Activated CD8-positive, alpha-beta memory T cell treated with anti-CD3 and anti-CD28 coated beads, Interleukin-2, amount 50 U/mL, for 24 hours (primary cell): ENCODE results near the gene EGR4.

Experiments used
- DNase-seq: peaks from one replicate; pipeline ENCODE4 v3.0.0-alpha.2; 2020; ENCODE audit errors: extremely low read depth

The EGR4 gene

DNA sequence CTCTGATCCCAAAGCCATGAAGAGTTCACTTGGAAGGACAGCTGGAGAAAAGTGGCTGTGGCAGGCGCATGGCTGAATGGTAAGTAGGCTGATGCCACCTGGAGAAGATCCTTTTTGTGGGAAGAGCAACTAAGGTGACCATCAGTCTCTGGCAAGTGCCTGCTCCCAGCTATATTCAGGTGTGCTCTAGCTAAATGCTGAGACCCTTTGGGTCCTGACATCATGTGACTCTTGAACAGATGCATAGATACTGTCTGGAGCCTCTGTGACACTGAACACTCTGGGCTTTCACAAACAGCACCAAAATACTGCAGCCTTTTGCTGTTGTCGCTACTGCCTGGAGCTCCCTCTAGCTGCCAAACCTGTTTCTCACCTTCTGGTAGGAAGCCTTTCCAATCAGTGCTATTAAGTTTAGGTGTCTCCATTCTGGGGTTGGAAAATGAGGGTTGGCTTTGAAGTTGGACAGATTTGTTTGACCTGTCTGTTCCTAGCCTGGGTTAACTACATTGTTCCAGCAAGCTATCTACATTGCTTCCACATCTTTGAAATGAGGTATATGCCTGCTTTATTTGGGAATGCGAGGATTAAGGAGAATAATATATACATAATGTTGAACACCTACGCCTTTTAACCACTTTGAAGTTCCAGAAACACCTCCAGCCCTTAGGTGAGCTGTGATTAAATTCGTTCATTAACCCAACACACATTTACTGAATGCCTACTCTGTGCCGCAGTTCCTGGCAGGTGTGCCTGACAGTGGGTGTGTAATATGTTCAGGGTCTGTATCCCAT lies 3.1 kb downstream of the EGR4 start:
- DNase-seq = no peak

DNA sequence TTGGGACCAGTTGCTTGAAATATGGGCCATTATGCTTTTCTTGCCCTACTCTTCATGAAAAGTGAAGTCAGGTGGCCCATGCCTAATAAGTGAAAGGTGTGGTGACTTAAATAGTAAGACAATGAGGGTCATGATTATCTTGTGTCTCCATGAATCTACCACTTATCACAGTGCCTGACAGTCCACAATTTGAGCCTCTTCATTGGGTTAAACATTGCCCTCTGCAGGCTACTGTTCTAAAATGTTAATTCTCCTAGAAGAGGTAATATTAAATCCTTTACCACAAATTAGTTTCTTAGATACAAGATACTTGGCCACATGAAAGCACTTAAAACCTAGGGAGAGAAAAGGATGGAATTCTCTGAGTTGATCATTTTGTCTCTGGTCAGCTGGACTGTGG lies 4.0 kb downstream of the EGR4 start:
- no peak for DNase-seq

DNA sequence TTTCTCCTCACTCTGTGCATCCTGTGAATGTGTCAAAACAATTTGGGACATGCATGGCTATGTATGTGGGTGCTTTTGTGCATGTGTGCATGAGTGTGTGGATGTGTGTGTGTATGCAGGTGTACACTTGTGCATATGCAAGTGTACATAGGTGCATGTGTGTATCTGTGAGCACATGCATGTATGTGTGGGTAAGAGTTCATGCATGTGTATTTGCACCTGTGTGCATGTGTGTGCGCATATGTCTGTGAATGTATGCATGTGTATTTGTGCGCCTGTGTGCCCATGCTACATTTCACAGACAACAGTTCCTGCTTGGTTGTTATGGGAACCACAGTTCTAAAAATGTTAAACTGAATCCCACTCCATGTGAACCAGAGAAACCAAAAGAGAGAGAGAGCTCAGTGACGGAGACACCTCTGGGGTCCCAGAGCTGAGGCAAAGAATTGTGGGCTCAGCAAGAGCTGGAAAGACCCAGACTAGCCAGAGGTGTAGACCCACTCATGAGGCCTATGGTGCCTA lies 7.2 kb downstream of the EGR4 start:
- DNase-seq = no peak

DNA sequence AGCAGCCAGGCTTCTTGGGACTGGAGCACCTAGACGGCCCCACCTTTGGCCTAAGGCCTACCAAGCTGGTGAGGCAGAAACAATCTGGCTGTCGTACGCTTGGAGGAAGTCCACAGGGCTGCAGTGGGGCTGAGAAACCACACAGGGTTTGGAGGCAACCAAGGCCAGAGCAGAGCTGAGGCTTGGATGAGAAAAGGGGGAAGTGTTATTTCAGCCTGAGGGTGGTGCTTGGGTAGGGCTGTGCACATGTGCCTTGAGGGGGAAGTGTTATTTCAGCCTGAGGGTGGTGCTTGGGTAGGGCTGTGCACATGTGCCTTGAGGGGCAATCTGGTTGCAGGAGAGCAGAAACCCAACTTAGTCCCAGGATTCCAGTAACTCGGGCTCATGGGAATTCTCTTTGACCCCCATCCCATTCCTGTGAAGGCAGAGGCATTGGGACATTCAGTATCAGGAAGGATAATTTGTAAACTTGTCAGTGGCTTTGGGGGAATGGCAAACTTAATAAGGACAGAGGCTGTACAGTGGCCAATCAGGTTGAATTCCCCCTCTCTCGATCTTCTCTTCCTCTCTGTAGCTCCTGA lies 8.1 kb downstream of the EGR4 start:
- DNase-seq = no peak

DNA sequence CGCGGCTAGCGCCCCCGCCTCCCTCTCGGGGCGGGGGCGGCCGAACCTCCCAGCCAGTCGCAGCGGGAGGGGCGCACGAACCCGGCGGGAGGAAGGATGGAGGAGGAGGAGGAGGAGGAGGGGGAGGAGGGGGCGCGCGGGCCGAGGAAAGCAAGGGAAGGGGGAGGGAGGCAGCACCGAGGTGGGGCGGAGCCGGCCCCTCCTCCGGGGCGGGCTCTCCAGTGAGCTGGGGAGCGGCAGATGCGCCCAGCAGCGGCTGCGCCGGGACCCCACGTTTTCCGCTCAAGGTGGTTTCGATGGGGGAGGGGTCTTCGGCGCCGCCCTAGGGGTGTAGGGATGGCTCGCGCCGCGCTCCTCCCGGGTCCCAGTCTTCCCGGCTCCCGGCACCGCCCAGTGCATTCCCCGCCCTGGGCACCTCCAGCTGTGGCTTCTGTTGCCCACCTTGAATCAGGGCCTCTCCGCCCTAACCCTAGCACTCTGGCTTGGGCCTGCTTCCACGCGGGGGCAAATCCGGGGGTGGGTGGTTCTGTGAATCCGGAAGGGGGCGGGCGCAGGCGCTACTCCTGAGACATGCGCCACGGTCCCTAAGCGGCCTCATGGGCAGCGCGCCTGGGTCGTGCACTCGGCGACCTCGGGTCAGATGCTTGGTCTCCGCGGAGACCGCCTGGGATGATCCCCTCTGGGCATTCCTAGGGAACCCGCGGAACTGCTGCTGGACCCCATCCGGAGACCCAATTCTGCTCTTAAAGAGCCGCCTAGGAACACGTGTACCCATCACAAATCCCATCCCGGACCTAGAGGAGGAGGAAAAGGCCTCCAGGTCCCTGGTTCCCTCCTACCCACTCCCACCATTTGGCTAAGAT lies 8.8 kb downstream of the EGR4 start, which contains the start of gene FBXO41:
Gene FBXO41 (minus strand): TSS at position 183 of the 863 bp plus-strand sequence. CDS start 14,848 bp downstream, outside the sequence.
- peak; percentile 43 for DNase-seq

DNA sequence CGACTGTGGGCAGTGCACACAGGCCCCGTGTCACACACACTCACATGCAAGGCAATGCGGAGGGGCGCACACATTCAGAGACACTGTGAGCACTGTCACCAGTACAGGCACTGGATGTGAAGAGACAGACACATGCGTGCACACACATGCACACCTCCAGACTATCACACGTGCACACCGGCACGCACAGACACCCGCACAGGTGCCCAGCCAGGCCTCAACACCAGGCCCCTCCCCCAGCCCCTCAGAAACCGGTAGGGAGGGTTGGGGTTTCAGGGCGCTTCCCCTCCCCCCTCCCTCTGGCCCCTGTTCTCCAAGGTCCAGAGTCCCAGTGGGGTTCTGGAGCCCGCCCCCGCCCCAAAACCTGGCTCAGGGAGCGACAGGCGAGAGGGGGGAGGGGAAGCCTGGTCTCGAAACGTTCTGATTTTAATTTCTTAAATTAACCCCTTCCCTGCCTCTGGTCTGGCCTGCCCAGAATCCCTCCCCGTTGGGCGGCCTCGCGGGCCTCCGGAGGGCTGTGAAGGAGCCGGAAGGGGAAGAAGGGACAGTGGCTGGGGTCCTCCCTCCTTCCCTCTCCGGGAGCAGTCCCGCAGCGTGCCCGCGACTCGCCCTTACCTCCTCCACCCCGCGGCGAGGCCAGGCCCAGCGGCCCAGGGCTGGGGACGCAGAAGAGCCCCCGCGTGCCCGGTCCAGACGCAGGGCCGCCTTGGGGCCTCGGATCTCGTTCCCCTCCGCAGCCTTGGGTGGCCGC lies 9.6 kb downstream of the EGR4 start:
- no peak for DNase-seq

DNA sequence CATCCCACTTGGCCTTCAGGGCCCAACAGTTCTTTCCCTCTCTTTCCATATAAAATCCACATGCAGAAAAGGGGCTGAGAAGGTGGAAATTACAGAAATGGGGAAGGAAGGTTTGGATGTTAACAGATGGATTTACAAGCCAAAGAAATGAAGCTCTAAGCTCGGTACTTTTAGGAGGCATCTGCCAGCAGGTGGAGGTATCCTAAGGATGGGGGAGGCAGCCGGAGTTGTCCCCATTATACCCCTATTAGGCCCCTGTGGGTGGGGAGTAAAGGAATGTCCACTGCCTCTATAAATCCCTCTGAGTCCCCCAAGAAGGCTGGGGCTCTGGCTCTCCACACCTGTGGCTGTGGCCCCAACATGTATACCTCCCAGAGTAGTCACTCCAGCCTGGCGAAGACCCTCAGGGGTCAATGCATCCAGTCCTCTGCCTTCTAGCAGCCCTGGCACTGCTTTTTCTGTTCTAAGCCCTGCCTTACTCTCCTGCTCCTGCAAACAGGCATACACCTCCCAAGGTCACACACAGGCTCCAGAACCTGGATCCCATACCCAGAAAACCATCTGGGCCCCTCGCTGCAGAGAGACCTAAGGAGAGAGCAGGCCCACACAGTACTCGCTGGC lies 10.3 kb downstream of the EGR4 start:
- no peak for DNase-seq

DNA sequence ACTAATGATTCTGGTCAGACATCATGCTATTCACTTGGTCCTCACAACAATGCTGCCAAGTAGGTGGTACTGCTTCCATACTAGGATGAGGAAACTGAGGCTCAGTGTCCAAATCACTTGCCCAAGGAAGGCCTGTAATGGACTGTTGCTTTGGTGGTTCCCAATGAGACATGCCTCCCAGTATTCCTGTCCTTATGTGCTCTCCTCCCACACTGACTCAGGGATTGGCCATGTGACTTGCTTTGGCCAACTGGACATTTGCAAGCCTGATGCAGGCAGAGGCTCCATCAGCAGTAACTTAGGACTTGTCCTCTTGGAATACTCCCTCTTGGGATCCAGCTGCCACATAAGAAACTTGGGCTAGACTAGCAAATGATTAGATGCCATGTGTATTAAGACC lies 12.1 kb downstream of the EGR4 start:
- DNase-seq = no peak

DNA sequence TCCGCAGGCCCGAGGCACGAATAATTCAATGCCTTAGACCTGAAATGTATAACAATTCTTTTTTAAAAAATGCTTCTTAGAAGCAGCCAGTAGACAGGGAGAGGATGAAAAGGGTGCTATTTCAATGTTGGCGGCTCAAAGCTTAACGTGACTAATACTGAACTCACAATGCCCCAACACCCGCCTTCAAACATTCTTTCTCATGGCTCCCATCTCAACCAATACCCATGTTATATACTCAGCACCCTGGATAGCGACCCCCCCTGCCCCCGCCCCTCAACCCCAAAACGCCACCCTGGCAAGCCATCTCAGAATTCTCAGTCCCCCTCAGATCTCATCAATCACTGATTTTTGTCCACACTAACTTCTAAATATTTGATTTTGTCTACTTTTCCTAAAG lies 13.5 kb downstream of the EGR4 start:
- DNase-seq = no peak

DNA sequence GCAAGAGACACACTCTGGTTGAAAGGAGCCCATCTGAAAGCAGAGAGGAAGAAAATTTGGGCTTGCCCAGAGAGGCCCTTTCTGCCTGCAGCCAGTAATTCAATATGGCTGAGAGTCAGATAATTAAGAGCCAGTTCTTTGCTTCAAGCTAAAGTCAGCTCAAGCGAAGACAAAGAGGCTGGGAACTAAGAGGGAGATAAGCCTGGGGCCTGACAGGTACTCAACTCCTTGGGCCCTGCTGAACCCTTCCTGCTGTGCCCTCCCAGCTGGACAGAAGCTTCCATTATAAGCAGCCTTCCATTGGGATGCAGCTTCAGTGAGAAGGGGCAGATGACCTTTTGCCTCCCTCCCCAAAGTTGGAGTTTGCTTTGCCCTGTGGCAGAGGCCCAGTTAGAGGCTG lies 21.1 kb downstream of the EGR4 start:
- DNase-seq = no peak

DNA sequence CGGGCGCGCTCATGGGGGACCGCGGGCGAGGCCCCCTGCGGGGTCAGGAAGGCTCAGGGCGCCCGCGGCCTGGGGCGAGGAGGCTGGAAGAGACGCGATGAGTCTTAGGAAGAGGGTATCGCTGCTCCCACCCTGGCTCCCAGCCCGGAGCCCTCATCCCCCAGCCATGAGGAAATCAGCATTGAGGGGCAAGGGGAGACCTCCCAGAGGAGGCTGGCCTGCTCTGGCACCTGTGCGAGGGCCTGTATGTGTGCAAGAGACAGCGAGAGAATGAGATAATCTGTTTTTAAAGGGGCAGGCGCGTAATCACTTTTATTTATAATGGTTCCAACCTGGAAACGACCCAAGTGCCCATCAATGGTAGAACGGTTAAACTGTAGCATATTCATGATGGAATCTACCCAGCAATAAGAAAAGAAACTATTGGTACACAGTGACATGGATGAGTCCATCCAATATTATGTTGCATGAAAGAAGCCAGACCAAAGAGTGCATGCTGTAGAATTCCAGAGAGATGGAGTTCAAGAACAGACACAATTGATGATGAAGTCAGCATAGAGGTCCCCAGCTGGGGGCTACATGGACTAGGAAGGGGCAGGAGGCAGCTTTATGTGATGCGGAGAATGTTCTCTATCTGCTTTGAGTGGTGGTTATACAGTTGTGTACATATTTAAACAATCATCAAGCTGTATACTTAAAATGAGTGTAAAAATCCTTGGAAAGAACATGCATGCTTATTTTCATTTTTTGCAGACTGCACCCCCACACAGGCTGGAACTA lies 23.5 kb downstream of the EGR4 start:
- no peak for DNase-seq

DNA sequence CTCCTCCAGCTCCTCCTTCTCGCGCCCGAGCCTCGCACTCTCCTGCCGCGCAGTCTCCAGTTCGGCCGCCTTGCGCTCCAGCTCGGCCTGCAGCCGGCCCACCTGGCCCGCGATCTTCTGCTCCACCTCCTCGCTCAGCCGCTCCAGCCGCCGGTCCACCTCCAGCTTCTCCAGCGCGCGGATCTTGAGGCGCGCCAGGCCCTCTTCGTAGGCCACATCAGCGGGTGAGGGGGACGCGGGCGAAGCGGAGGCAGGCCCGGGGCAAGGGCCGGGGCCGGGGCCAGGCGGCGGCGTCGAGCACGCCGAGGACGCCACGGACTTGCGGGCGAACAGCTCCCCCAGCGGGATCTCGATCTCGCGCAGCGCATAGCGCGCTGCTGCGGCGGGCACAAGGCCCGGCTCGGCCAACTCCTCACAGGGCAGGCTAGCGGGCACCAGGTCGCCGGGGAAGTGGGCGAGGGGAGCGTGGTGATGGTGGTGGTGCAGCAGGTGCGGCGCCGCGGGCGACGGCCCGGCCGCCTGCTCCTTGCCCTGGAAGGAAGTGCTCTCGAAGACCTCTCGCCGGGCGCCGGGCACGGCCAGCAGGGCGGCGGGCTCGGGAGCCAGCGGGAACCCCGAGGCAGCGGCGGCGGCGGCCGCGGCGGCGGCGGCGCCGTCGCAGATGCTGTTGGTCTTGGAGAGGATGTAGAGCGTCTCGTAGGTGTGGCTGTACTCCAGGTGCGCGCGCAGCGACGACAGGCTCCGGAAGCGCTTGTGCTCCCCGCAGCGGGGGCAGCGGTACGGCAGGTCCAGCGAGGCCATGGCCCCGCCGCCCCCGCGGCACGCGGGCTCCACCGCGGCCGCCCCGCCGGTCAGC lies 24.3 kb downstream of the EGR4 start:
- DNase-seq = no peak

DNA sequence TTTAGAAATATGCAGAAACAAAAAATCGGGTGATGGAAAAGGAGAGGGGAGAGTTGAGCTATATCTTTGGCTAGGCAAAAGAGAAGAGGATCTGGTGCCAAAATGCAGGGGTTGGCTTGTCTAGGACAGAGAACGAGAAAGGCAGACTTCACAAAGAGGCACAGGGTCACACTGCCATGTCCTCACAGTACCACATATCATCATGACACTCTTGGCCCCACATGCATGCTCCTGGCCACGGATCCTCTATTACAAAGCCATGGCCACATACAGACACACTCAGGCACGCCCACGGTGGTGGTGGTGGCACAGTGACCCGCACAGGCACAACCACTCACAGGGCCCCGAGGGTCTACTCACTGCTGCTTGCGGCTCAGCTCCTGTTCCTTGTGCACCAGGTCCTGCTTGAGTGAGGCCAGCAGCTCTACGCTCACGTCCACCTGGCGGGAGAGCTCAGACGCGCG lies 24.9 kb downstream of the EGR4 start:
- no peak for DNase-seq

DNA sequence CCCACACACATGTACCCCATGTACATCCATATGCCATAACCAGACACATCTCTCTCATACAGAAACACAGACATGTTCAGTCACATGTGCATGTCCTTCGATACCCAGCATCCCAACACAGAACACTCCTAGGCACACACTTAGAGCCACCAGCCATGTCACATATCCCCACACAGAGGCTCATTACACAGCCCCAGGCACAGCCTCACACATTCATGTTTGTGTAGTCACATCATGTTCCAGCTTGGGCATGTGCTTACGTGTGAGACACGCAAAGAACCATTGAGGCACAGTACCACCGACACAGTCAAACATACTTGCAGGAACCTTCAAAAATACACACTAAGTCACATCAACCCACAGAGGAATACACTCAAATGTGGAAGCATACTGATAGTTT lies 26.3 kb downstream of the EGR4 start:
- DNase-seq = no peak

DNA sequence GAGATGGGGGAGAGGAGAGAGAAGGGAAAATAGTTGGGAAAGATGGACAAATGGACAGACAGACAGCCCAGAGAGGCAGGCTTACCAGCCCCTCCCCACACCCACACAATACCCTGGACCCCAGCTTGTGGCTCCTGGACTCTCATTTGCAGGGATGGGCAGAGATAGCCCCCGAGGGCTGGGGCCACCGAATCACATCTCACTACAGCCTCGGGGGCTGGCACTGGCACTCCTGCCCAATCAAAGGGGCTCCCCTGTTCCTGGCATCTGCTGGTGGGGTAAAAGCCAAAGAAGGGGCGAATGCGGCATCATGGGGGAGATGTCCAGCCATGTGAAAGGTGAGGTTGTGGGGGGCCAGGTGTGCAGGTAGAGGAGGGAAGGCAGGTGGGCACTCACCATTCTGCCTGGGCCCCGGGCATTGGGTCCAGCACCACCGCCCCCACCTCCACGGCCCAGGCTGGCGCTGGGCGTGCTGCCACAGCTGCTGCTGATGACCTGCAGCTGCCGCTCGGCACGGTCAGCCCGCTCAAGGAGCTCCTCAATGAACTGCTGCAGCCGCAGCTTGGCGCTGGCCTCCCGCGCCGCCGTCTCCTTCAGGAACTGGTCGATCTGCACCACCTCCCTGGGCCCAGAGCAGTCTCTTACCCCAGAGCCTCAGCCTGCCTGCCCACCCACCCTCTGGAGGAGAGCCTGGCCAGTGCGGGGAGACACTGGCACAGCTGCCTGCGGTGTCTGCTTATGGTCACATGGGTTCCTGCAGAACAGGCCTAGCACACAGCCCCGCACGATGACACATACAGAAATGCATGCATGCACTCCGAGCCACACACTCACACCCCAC lies 27.1 kb downstream of the EGR4 start:
- no peak for DNase-seq

DNA sequence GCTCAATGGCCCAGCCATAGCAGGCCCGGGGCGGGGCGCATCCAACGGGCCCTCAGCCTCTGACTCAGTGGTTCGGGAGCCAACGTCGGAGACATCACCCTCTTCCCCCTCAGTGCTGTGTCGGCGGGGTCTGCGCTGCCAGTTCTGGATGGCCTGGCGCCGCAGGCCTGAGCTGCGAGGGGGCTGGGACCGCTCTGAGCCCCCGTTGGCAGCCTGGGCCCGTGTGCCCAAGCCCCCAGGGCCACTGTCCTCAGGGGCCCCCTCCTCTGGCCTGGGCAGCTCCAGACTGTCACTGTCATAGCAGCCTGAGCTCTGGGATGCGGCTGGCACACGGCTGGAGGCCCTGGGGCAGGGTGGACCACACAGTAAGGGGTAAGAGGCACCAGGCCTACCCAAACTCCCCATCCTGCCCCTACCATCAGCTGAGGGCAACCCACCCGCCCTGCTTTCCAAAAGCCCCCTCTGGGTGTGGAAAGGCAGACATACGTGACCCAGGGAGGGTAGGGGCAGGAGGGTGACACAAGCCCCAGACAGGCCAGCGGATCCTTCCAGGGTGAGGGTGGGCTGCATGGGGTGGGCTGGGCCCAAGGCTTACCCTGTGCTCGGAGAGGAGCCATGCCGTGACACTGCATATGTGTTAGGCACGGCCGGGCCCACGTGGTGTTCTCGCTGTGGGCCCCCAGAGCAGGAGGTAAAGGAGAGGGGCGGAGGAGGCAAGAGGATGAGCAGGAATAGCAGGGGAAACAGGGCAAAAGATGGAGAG lies 27.9 kb downstream of the EGR4 start:
- no peak for DNase-seq

DNA sequence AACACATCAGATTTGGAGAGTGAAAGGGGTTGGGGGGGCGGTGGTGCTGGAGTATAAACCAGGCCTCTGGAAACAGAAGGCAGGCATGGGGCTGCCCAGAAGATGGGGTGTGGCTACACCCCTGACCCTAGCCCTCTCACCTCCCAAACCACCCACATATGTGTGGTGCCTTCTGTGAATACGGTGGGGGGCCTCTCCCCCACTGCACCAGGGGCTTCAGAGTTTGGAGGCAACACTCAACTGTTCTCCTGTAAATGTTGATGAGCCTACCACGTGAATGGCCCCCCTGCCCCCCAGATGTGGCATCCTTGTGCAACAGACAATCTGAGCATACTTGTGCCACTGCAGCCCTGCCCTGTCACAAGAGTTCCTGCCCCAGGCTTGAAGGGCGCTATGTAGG lies 28.6 kb downstream of the EGR4 start:
- DNase-seq = no peak

DNA sequence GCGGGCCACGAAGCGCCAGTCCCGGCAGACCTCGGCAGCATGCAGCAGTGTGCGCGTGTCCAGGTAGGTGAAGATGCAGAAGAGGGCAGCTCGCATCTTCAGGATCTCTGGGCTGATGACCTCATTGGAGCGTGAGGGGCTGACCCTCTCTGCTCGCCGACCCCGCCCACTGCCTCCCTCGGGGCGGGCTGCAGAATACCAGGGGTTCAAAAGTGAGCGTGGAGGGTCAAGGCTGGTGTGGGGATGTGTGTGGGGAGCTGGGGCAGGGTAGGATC lies 29.1 kb downstream of the EGR4 start:
- no peak for DNase-seq
